IMR-90 (cell line): ENCODE data around the gene SLC8A1. TPM values are rescaled to one million over a fixed set of nuclear protein-coding genes. Genes with fewer than 3 reads are reported as not detected.

Experiments used
- ATAC-seq: fragments of 200-7000 bp; cut with Tn5 transposase; 2 replicates; pipeline ENCODE4 v1.9.1; 2020; ENCODE audit warnings: low read depth, mild to moderate bottlenecking, moderate library complexity
- BruUV-seq: library from RNA; stranded (reverse); fragments of 400-500 nt; replicated peaks from 2 replicates; lab custom pipeline; 2021; lab: Mats Ljungman, UMichigan
- CTCF ChIA-PET: fragments of 300-600 bp; formaldehyde crosslinking; extraction: SDS; loops from one replicate; lab custom pipeline; 2021; ENCODE audit warnings: antibody characterized with exemption; lab: Yijun Ruan, JAX
- POLR2A ChIA-PET: fragments of 300-600 bp; sonication (Branson Sonifier 250); formaldehyde crosslinking; loops from one replicate; lab custom pipeline; 2022; ENCODE audit warnings: antibody characterized with exemption; ENCODE audit not compliant: unreplicated experiment; lab: Charles Lee
- DNase-seq: peaks from one replicate; pipeline ENCODE4 v3.0.0; 2013
- H2AFZ ChIP-seq: replicated peaks from 2 replicates; pipeline ENCODE3; 2013; ENCODE audit warnings: low read length, mild to moderate bottlenecking; ENCODE audit not compliant: poor library complexity
- H2AK5ac ChIP-seq: 2 replicates; pipeline ENCODE4 v1.6.1; 2013; ENCODE audit warnings: low read depth, low read length, inconsistent platforms
- H2AK9ac ChIP-seq: replicated peaks from 2 replicates; pipeline ENCODE3; 2013; ENCODE audit warnings: mild to moderate bottlenecking, low read depth, low read length, moderate library complexity; ENCODE audit not compliant: poor library complexity
- H2BK120ac ChIP-seq: 2 replicates; pipeline ENCODE4 v1.6.1; 2013; ENCODE audit warnings: low read depth, low read length, inconsistent platforms
- H2BK15ac ChIP-seq: 3 replicates; pipeline ENCODE4 v1.6.1; 2013; ENCODE audit warnings: low read depth, low read length, inconsistent platforms
- H2BK20ac ChIP-seq: 2 replicates; pipeline ENCODE4 v1.6.1; 2013; ENCODE audit warnings: low read depth, mild to moderate bottlenecking, inconsistent platforms, low read length, moderate library complexity
- H2BK5ac ChIP-seq: 2 replicates; pipeline ENCODE4 v1.6.1; 2013; ENCODE audit warnings: mild to moderate bottlenecking, low read depth, low read length, inconsistent platforms; ENCODE audit not compliant: poor library complexity, severe bottlenecking
- H3K14ac ChIP-seq: replicated peaks from 2 replicates; pipeline ENCODE4 v1.6.1; 2013; ENCODE audit warnings: low read depth, low read length, inconsistent platforms
- H3K18ac ChIP-seq: 2 replicates; pipeline ENCODE4 v1.6.1; 2013; ENCODE audit warnings: low read depth, low read length, control low read depth
- H3K23ac ChIP-seq: 2 replicates; pipeline ENCODE4 v1.6.1; 2013; ENCODE audit warnings: low read depth, low read length, inconsistent platforms
- H3K27ac ChIP-seq: 2 replicates; pipeline ENCODE4 v1.5.1; 2013; ENCODE audit warnings: mild to moderate bottlenecking, control low read depth, low read length; ENCODE audit not compliant: insufficient read depth
- H3K27me3 ChIP-seq: 2 replicates; pipeline ENCODE4 v1.6.1; 2013; ENCODE audit warnings: low read length; ENCODE audit not compliant: control insufficient read depth, insufficient read depth
- H3K36me3 ChIP-seq: 2 replicates; pipeline ENCODE4 v1.6.1; 2013; ENCODE audit warnings: low read length, mixed read lengths; ENCODE audit not compliant: control insufficient read depth, insufficient read depth
- H3K4ac ChIP-seq: 2 replicates; pipeline ENCODE4 v1.6.1; 2013; ENCODE audit warnings: low read depth, low read length, inconsistent platforms
- H3K4me1 ChIP-seq: 2 replicates; pipeline ENCODE4 v1.6.1; 2013; ENCODE audit warnings: low read length, mixed read lengths; ENCODE audit not compliant: control insufficient read depth, insufficient read depth
- H3K4me2 ChIP-seq: 2 replicates; pipeline ENCODE4 v1.6.1; 2013; ENCODE audit warnings: low read depth, mild to moderate bottlenecking, control low read depth, low read length, moderate library complexity
- H3K4me3 ChIP-seq: 2 replicates; pipeline ENCODE4 v1.5.1; 2013; ENCODE audit warnings: low read depth, mild to moderate bottlenecking, control low read depth, low read length, moderate library complexity; ENCODE audit not compliant: insufficient read depth
- H3K56ac ChIP-seq: 2 replicates; pipeline ENCODE4 v1.6.1; 2013; ENCODE audit warnings: low read length, inconsistent platforms; ENCODE audit not compliant: insufficient read depth; ENCODE audit errors: extremely low read depth
- H3K79me1 ChIP-seq, 2 experiments: 2 replicates each; pipeline ENCODE4 v1.6.1; 2013; ENCODE audit warnings: low read length in 2 of 2, inconsistent platforms in 1 of 2, low read depth in 1 of 2
- H3K9ac ChIP-seq: 2 replicates; pipeline ENCODE4 v1.6.1; 2013; ENCODE audit warnings: low read depth, low read length, control low read depth
- H3K9me1 ChIP-seq: 2 replicates; pipeline ENCODE4 v1.6.1; 2013; ENCODE audit warnings: low read length, inconsistent platforms; ENCODE audit not compliant: insufficient read depth
- H3K9me3 ChIP-seq: 2 replicates; pipeline ENCODE4 v1.6.1; 2013; ENCODE audit warnings: low read length; ENCODE audit not compliant: control insufficient read depth, insufficient read depth
- H4K20me1 ChIP-seq: 2 replicates; pipeline ENCODE4 v1.6.1; 2013; ENCODE audit warnings: low read length, inconsistent platforms; ENCODE audit not compliant: insufficient read depth
- H4K5ac ChIP-seq: 2 replicates; pipeline ENCODE4 v1.6.1; 2013; ENCODE audit warnings: mild to moderate bottlenecking, low read depth, low read length, control low read depth
- H4K8ac ChIP-seq, 2 experiments: 2 replicates each; pipeline ENCODE4 v1.6.1; 2013; ENCODE audit warnings: low read depth in 2 of 2, low read length in 2 of 2, control low read depth in 1 of 2, inconsistent platforms in 1 of 2
- H4K91ac ChIP-seq: 2 replicates; pipeline ENCODE4 v1.6.1; 2013; ENCODE audit warnings: low read depth, low read length, inconsistent platforms; ENCODE audit not compliant: insufficient read depth
- CHD1 ChIP-seq: IDR thresholded peaks from 2 replicates; pipeline ENCODE4 v1.6.1; 2012; ENCODE audit warnings: low read depth, low read length, improper control_type of control experiment
- POLR2A ChIP-seq: IDR thresholded peaks from 2 replicates; pipeline ENCODE4 v1.6.1; 2012; ENCODE audit warnings: mild to moderate bottlenecking, low read depth, low read length
- RAD21 ChIP-seq: IDR thresholded peaks from 2 replicates; pipeline ENCODE4 v1.6.1; 2012; ENCODE audit warnings: low read length, improper control_type of control experiment
- SMC3 ChIP-seq: fragments of 150-350 bp; IDR thresholded peaks from 2 replicates; pipeline ENCODE4 v1.6.1; 2016; ENCODE audit warnings: low read depth, mild to moderate bottlenecking, antibody characterized with exemption, low read length, moderate library complexity
- WGBS, 2 experiments: methylation state at CpG; one replicate each; pipeline versions ENCODE4 v1.1.5 to v1.1.7; 2013; ENCODE audit warnings: missing lambda C conversion rate in 2 of 2; ENCODE audit not compliant: insufficient read length in 1 of 2; ENCODE audit errors: extremely low coverage in 2 of 2; 5-methylcytosine and 5-hydroxymethylcytosine counted together
- dilution Hi-C: fragments of 300-500 bp; cut with HindIII; formaldehyde crosslinking; loops from one replicate; pipeline ENCODE4 v1.14.3; 2018; ENCODE audit warnings: low sequenced_read_pairs; ENCODE audit not compliant: unreplicated experiment
- in situ Hi-C: fragments of 300-500 bp; cut with MboI; formaldehyde crosslinking; loops from 3 replicates; pipeline ENCODE4 v1.14.3; 2019; ENCODE audit warnings: low sequenced_read_pairs, inconsistent platforms, mixed read lengths
- intact Hi-C: fragments of 100-400 bp; cut with micrococcal nuclease; formaldehyde crosslinking; loops from 2 replicates; pipeline ENCODE4 v1.10.0; 2022
- polyA plus RNA-seq, 3 experiments: library from polyadenylated mRNA; depleted of rRNA; stranded (reverse); fragments of >200 nt; gene quantifications; 2 replicates each; pipeline ENCODE4 v1.2.3, GENCODE V29; 2012; ENCODE audit warnings: low replicate concordance in 1 of 3
- total RNA-seq: library from RNA; depleted of rRNA; stranded (reverse); fragments of >200 nt; gene quantifications from 2 replicates; pipeline ENCODE4 v1.2.3, GENCODE V29; 2012

Gene SLC8A1
- total and polyA plus RNA-seq, 2 of the 4 experiments (the other 2 are of a cell fraction), result 7.7 to 57.0 TPM

GRCh38 chr2:40352703-40353099 is 99.2 kb downstream of the SLC8A1 start:
- no peaks in the 10 kb centered on the region for H3K36me3 ChIP-seq
- H3K9ac ChIP-seq, result no peak overlapping the region
- peak overlapping the region; percentile 71 for H4K91ac ChIP-seq
- peak overlapping the region; percentile 46 for H2BK5ac ChIP-seq
- POLR2A ChIA-PET, result no interaction called here
- dilution Hi-C loops, result no loop called here
- H3K4ac ChIP-seq, result peak overlapping the region; percentile 80
- H2AFZ ChIP-seq, result no peak overlapping the region
- H3K56ac ChIP-seq, result no peak overlapping the region
- peak overlapping the region; percentile 75; the same call in 1 of the 2 replicates for H4K5ac ChIP-seq
- peaks cover 19% of the 10 kb centered on the region for H3K9me1 ChIP-seq
- in situ Hi-C loops, result no loop called here
- H3K18ac ChIP-seq, result peak overlapping the region; percentile 71
- peak overlapping the region; percentile 35; the same call in 1 of the 2 replicates for H3K27ac ChIP-seq
- H3K4me1 ChIP-seq, result peaks cover 16% of the 10 kb centered on the region
- no peak overlapping the region; the same call in 1 of the 2 replicates for H3K4me2 ChIP-seq
- H2BK120ac ChIP-seq, result peak overlapping the region; percentile 92
- no peak overlapping the region for H3K4me3 ChIP-seq
- peak overlapping the region; percentile 43 to 80 for H4K8ac ChIP-seq
- ATAC-seq (no peak), DNase-seq (no peak)
- no TSS peak for BruUV-seq
- H3K14ac ChIP-seq, result 0 out of 2 replicates have a peak overlapping the region, but pooled peaks have one; percentile 26
- intact Hi-C loops, result no loop called here
- H3K9me3 ChIP-seq, result no peaks in the 10 kb centered on the region
- H2BK15ac ChIP-seq, result peak overlapping the region; percentile 61; the same call in 2 of the 3 replicates
- H2AK5ac ChIP-seq, result peak overlapping the region; percentile 72
- no peaks in the 10 kb centered on the region for H3K27me3 ChIP-seq
- no peak overlapping the region for H2AK9ac ChIP-seq
- H3K23ac ChIP-seq, result no peak overlapping the region
- no CpG with 5 or more reads among the region's 7 CpGs for WGBS, 2 experiments
- H4K20me1 ChIP-seq, result no peaks in the 10 kb centered on the region
- peaks cover 34 to 71% of the 10 kb centered on the region in 2 experiments for H3K79me1 ChIP-seq
- CTCF ChIA-PET, result no interaction called here
- TF ChIP-seq SMC3 (no peak), RAD21 (no peak), CHD1 (no peak), POLR2A (no peak)
- H2BK20ac ChIP-seq, result peak overlapping the region; percentile 76
